Esophagus muscularis mucosa (tissue), 3 donors: ENCODE measurements around the gene C9orf72.

ENCODE experiments used
- EP300 ChIP-seq: sonication (generic); formaldehyde crosslinking; IDR thresholded peaks from one replicate; pipeline ENCODE4 v1.6.1; 2017; ENCODE audit warnings: antibody characterized with exemption
- TF ChIP-seq, protein P1 (sequence below), 3 experiments: fragments of 200-600 bp in 2 of 3; fragments of 450-650 bp in 1 of 3; sonication (generic) in 2 of 3; IDR thresholded peaks; one replicate each; pipeline ENCODE4 v1.5.1; 2017 to 2019; ENCODE audit warnings: antibody characterized with exemption in 3 of 3, mild to moderate bottlenecking in 2 of 3, moderate library complexity in 1 of 3

DNA sequence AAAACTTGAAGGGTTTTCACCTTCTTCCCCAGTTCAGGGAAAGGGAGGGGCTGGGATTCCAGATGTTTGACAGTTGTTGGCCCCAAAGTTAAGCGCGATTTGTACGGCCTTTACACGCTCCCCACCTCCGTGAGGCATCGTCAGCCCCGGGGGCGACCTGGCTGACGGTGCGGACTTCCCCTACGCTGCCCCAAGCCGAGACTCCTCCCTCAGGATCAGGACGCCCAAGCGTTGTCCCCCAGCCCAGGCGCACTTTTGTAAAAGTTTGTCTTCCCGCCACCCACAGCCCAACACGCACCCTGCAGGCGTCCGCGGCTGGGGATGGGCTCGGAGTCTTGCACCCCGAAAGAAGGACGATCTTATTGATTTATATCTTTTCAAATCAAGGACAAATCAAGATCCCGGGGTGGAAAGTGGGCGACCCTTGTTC lies 44.4 kb downstream of the C9orf72 start:
- TF ChIP-seq, protein P1, sequence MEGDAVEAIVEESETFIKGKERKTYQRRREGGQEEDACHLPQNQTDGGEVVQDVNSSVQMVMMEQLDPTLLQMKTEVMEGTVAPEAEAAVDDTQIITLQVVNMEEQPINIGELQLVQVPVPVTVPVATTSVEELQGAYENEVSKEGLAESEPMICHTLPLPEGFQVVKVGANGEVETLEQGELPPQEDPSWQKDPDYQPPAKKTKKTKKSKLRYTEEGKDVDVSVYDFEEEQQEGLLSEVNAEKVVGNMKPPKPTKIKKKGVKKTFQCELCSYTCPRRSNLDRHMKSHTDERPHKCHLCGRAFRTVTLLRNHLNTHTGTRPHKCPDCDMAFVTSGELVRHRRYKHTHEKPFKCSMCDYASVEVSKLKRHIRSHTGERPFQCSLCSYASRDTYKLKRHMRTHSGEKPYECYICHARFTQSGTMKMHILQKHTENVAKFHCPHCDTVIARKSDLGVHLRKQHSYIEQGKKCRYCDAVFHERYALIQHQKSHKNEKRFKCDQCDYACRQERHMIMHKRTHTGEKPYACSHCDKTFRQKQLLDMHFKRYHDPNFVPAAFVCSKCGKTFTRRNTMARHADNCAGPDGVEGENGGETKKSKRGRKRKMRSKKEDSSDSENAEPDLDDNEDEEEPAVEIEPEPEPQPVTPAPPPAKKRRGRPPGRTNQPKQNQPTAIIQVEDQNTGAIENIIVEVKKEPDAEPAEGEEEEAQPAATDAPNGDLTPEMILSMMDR (IDR thresholded peaks at IDR 0.05): no peak
- TF ChIP-seq EP300: no peak
